ENCODE data around the gene CLTC.
"Not testable (repeated sequence)": the region's sequence is repeated elsewhere in the genome, so short reads cannot be mapped to it uniquely, and the experiment has no call there.

The CLTC gene

GRCh38 chr17:59634632-59635541 lies 15.2 kb downstream of the CLTC start:
- no peak for DNase-seq

DNA sequence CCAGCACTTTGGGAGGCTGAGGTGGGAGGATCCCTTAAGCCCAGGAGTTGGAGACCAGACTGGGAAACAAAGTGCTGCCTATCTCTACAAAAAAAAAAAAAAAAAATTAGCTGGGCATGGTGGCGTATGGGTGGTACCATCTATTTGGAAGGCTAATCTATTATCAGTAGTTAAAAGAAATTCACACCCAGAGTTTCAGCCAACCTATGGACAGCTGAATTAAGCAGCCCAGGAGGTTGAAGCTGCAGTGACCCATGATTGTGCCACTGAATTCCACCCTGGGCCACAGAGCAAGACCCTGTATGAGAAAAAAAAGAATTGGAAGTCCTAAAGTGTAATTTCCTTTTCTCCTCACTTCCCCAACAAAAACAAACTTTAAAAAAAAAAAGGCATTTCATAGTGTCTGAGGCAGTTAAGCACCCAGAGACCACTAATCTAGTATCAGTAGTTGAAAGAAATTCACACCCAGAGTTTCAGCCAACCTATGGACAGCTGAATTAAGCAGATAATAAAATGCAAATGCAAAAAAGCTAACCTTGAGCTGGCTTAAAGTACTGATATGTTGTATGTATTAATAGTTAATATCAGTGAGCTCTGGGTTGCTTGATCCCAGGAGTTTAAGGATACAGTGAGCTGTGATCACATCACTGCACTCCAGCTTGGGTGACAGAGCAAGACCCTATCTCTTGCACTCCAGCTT lies 18.1 kb downstream of the CLTC start:
- DNase-seq, result no peak

GRCh38 chr17:59638553-59638952 lies 18.9 kb downstream of the CLTC start:
- DNase-seq, result no peak

- DNase-seq, result no peak
These were observed 22.2 kb downstream of the CLTC start for GRCh38 chr17:59641799-59642484.

GRCh38 chr17:59642565-59642964 lies 22.9 kb downstream of the CLTC start:
- DNase-seq, result no peak

GRCh38 chr17:59643159-59644140 lies 23.8 kb downstream of the CLTC start:
- no peak for DNase-seq

DNA sequence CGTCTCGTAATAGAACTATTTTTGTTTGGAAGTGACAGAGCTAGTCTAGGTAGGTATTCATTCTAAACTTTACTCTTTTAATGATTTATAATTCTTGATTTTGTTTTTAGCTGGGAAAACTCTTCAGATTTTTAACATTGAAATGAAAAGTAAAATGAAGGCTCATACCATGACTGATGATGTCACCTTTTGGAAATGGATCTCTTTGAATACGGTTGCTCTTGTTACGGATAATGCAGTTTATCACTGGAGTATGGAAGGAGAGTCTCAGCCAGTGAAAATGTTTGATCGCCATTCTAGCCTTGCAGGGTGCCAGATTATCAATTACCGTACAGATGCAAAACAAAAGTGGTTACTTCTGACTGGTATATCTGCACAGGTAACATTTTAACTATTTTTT lies 27.6 kb downstream of the CLTC start:
- DNase-seq, result no peak

DNA sequence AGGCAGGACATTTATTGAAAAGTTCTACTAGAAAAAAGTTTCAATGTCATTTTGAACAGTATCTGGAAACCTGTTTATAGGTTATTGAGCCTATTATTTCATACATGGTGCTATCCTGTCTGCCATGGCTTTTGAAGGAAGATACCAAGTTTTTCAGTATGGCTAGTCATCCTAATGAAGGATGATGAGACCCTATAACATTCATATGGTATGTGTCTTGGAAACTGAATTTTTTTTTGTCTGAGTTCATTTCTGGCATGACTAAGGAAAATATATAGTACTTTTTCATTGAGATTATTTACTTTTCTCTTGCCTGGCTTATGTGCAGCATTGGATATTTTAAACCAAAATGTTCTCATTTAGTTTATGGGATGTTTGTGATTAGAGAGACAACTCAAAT lies 30.2 kb downstream of the CLTC start:
- no peak for DNase-seq

DNA sequence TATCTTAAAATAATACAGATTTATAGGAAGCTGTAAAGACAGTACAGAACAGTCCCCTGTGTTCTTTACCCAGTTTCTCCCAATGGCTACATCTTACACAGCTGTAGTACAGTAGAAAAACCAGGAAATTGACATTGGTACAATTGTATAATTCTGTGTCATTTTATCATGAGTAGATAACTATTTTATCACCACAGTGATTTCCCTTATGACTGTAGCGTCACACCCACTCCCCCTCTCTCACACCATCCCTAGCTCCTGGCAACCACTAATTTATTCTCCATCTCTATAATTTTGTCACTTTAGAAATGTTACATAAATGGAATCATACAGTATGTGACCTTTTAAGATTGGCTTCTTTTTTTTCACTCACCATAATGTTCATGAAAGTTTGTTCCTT lies 30.9 kb downstream of the CLTC start:
- no peak for DNase-seq

GRCh38 chr17:59651346-59651745 lies 31.7 kb downstream of the CLTC start:
- DNase-seq, result no peak

- DNase-seq, result no peak
These were observed 32.4 kb downstream of the CLTC start for GRCh38 chr17:59652119-59652518.

DNA sequence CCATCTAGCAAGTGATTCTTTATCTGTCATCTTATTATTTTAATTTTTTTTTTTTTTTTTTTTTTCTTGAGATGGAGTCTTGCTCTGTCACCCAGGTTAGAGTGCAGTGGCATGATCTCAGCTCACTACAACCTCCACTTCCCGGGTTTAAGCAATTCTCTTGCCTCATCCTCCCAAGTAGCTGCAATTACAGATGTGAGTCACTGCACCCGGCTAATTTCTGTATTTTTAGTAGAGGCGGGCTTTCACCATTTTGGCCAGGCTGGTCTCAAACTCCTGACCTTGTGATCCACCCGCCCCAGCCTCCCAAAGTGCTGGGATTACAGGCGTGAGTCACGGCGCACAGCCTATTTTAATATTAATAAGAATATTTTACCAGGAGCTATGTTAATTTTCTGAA lies 36.9 kb downstream of the CLTC start:
- DNase-seq, result not testable (repeated sequence)

DNA sequence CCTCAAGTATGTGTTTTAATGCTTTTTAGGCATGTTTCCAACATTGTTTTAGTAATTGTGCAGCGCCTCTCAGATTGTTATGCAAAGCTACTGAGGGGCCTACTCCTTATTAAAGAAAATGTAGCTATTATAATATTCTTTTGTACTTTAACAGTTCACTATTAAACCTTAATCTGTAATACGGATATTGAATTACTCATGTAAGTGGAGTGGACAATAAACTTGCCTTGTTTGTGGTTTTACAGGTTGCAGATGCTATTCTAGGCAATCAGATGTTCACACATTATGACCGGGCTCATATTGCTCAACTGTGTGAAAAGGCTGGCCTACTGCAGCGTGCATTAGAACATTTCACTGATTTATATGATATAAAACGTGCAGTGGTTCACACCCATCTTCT lies 46.5 kb downstream of the CLTC start:
- DNase-seq, result no peak

GRCh38 chr17:59668816-59669215 lies 49.1 kb downstream of the CLTC start:
- DNase-seq, result no peak

DNA sequence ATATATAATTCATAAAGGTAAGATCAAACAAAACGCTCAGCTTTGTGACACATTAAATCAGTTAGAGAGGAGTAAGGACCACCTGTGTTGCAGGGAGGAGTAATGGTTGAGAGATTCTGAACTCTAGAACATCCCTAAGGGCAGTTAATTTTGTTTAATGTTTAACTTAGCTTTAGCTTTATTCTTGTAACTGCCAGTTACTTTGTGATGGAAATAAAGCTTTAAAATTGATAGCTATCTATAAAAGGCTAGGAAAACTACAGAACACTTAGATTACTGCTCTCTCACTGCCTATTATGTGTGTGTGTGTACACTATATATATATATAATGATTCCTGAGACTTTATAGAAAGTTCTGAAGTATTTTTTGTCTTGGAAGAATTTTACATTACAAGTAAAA lies 49.7 kb downstream of the CLTC start:
- DNase-seq, result peak; percentile 40

GRCh38 chr17:59669944-59670343 lies 50.2 kb downstream of the CLTC start:
- DNase-seq, result no peak

- no peak for DNase-seq
These were observed 51.7 kb downstream of the CLTC start for GRCh38 chr17:59671386-59671785.

DNA sequence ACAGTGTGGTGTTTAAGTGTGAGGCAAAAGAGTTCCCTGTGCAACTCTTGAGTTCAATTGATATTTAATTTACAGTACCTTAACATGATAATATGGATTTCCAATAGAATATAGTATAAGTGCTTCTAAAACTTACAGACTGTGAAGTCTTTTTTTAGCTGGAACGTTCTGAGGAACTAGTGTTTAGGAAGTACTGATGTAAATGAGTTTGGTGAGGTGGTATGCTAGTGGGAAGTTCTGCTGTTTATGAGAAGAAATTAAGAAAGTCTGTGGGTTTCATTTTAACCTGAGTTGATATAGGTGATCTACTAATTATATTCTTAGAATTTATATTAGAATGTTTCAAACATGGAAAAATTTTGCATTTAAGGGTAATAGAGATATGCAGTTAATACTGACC lies 55.5 kb downstream of the CLTC start:
- no peak for DNase-seq

GRCh38 chr17:59676716-59677115 lies 57.0 kb downstream of the CLTC start:
- no peak for DNase-seq

DNA sequence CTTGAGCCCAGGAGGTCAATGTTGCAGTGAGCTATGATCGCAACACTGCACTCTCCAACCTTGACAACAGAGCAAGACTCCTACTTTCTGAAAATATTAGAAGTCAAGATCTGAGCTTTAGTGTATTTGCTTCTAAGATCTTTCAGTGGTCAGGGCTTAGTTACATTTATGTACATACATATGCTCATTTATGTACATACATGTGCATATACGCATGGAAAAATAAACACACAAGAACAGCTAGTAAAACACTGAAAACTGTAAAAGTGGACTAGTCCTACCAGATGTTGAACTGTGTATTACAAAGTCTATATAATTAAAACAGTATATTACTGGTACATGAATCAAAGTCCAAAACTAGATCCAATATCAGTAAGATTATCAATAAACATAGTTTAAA lies 59.2 kb downstream of the CLTC start:
- no peak for DNase-seq

- DNase-seq, result no peak
These were observed 60.6 kb downstream of the CLTC start for GRCh38 chr17:59680314-59680713.

DNA sequence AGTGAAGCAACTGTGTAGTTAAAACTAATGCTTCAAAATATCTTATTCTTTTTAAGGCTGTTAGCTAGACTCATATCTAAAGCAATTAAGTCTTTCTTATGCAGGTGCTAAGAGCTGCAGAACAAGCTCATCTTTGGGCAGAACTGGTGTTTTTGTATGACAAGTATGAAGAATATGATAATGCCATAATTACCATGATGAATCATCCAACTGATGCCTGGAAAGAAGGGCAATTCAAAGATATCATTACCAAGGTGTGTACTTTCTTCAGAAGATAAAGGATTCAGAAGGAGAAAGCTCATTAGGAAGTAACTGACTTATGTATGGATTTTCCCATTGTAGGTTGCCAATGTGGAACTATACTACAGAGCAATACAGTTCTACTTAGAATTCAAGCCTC lies 63.6 kb downstream of the CLTC start:
- no peak for DNase-seq

- no peak for DNase-seq
These were observed 65.3 kb downstream of the CLTC start for GRCh38 chr17:59684967-59685366.
